ENCODE data around the gene FNTB. TPM values are rescaled to one million over a fixed set of nuclear protein-coding genes. Genes with fewer than 3 reads are reported as not detected.

FNTB gene
- total RNA-seq, 2 donors from 2014 or later: 24.7 to 47.1 TPM

GRCh38 chr14:64983439-64984310, 3.0 kb upstream of the FNTB start:
- Mint-ChIP-seq H3K36me3 (ENCODE audit: low read depth) (peaks cover 15% of the 10 kb centered on the region), H3K27ac (no peak overlapping the region), H3K27me3 (peaks cover 7% of the 10 kb centered on the region), H3K4me1 (peaks cover 17% of the 10 kb centered on the region), H3K4me3 (peak overlapping the region; percentile 73), H3K9me3 (no peaks in the 10 kb centered on the region)
- no peak for ATAC-seq (replicated peaks)

GRCh38 chr14:64987438-64987767, 708 bp downstream of the FNTB start:
- Mint-ChIP-seq H3K36me3 (ENCODE audit: low read depth) (peaks cover 28% of the 10 kb centered on the region), H3K27ac (peak overlapping the region; percentile 97), H3K9me3 (no peaks in the 10 kb centered on the region), H3K4me3 (peak overlapping the region; percentile 91), H3K27me3 (peaks cover 4% of the 10 kb centered on the region), H3K4me1 (peaks cover 46% of the 10 kb centered on the region)
- ATAC-seq (replicated peaks): no peak

- H3K36me3 Mint-ChIP-seq (ENCODE audit: low read depth): peaks cover 28% of the 10 kb centered on the region
- no peaks in the 10 kb centered on the region for H3K9me3 Mint-ChIP-seq
- peaks cover 37% of the 10 kb centered on the region for H3K4me1 Mint-ChIP-seq
- peak overlapping the region; percentile 20 for H3K27ac Mint-ChIP-seq
- H3K4me3 Mint-ChIP-seq: peak overlapping the region; percentile 91
- no peak for ATAC-seq (replicated peaks)
- no peaks in the 10 kb centered on the region for H3K27me3 Mint-ChIP-seq
These were observed 3.6 kb downstream of the FNTB start for GRCh38 chr14:64990296-64990695.

- H3K4me1 Mint-ChIP-seq: peaks cover 35% of the 10 kb centered on the region
- peak overlapping the region; percentile 60 for H3K27ac Mint-ChIP-seq
- no peak for ATAC-seq (replicated peaks)
- no peaks in the 10 kb centered on the region for H3K27me3 Mint-ChIP-seq
- H3K9me3 Mint-ChIP-seq: no peaks in the 10 kb centered on the region
- peaks cover 28% of the 10 kb centered on the region for H3K36me3 Mint-ChIP-seq (ENCODE audit: low read depth)
- H3K4me3 Mint-ChIP-seq: peak overlapping the region; percentile 91
These were observed 4.2 kb downstream of the FNTB start for GRCh38 chr14:64990939-64991338.

GRCh38 chr14:64992328-64992885, 5.7 kb downstream of the FNTB start:
- peak overlapping the region; percentile 24 for H3K4me3 Mint-ChIP-seq
- H3K27ac Mint-ChIP-seq: peak overlapping the region; percentile 14
- peak; percentile 72 for ATAC-seq (replicated peaks)
- no peaks in the 10 kb centered on the region for H3K27me3 Mint-ChIP-seq
- H3K4me1 Mint-ChIP-seq: peaks cover 37% of the 10 kb centered on the region
- H3K9me3 Mint-ChIP-seq: no peaks in the 10 kb centered on the region
- H3K36me3 Mint-ChIP-seq (ENCODE audit: low read depth): peaks cover 20% of the 10 kb centered on the region

- no peak overlapping the region for H3K4me3 Mint-ChIP-seq
- ATAC-seq (replicated peaks): no peak
- peaks cover 44% of the 10 kb centered on the region for H3K4me1 Mint-ChIP-seq
- peak overlapping the region; percentile 43 for H3K27ac Mint-ChIP-seq
- no peaks in the 10 kb centered on the region for H3K27me3 Mint-ChIP-seq
- no peaks in the 10 kb centered on the region for H3K9me3 Mint-ChIP-seq
- peaks cover 15% of the 10 kb centered on the region for H3K36me3 Mint-ChIP-seq (ENCODE audit: low read depth)
These were observed 6.7 kb downstream of the FNTB start for GRCh38 chr14:64993266-64993930.

- no peaks in the 10 kb centered on the region for H3K9me3 Mint-ChIP-seq
- peaks cover 5% of the 10 kb centered on the region for H3K36me3 Mint-ChIP-seq (ENCODE audit: low read depth)
- H3K4me3 Mint-ChIP-seq: no peak overlapping the region
- no peak for ATAC-seq (replicated peaks)
- no peaks in the 10 kb centered on the region for H3K27me3 Mint-ChIP-seq
- H3K27ac Mint-ChIP-seq: no peak overlapping the region
- peaks cover 42% of the 10 kb centered on the region for H3K4me1 Mint-ChIP-seq
These were observed 7.8 kb downstream of the FNTB start for GRCh38 chr14:64994540-64994939.

- no peak for ATAC-seq (replicated peaks)
- Mint-ChIP-seq H3K36me3 (ENCODE audit: low read depth) (no peaks in the 10 kb centered on the region), H3K4me1 (peaks cover 34% of the 10 kb centered on the region), H3K9me3 (no peaks in the 10 kb centered on the region), H3K4me3 (no peak overlapping the region), H3K27ac (no peak overlapping the region), H3K27me3 (no peaks in the 10 kb centered on the region)
These were observed 8.6 kb downstream of the FNTB start for GRCh38 chr14:64995291-64995690.

- H3K9me3 Mint-ChIP-seq: no peaks in the 10 kb centered on the region
- peak overlapping the region; percentile 69 for H3K4me3 Mint-ChIP-seq
- ATAC-seq (replicated peaks): peak; percentile 77
- H3K27me3 Mint-ChIP-seq: no peaks in the 10 kb centered on the region
- H3K36me3 Mint-ChIP-seq (ENCODE audit: low read depth): peaks cover 5% of the 10 kb centered on the region
- peaks cover 29% of the 10 kb centered on the region for H3K4me1 Mint-ChIP-seq
- H3K27ac Mint-ChIP-seq: peak overlapping the region; percentile 64
These were observed 10.6 kb downstream of the FNTB start for GRCh38 chr14:64997108-64997794.

- peak overlapping the region; percentile 64 for H3K27ac Mint-ChIP-seq
- no peaks in the 10 kb centered on the region for H3K27me3 Mint-ChIP-seq
- ATAC-seq (replicated peaks): peak; percentile 50
- H3K9me3 Mint-ChIP-seq: no peaks in the 10 kb centered on the region
- H3K4me3 Mint-ChIP-seq: peak overlapping the region; percentile 69
- peaks cover 6% of the 10 kb centered on the region for H3K36me3 Mint-ChIP-seq (ENCODE audit: low read depth)
- peaks cover 35% of the 10 kb centered on the region for H3K4me1 Mint-ChIP-seq
These were observed 11.8 kb downstream of the FNTB start for GRCh38 chr14:64998455-64998931.

- Mint-ChIP-seq H3K9me3 (no peaks in the 10 kb centered on the region), H3K27ac (peak overlapping the region; percentile 84), H3K4me3 (no peak overlapping the region), H3K36me3 (ENCODE audit: low read depth) (peaks cover 32% of the 10 kb centered on the region), H3K4me1 (peaks cover 44% of the 10 kb centered on the region), H3K27me3 (no peaks in the 10 kb centered on the region)
- no peak for ATAC-seq (replicated peaks)
These were observed 14.3 kb downstream of the FNTB start for GRCh38 chr14:65000898-65001591.

GRCh38 chr14:65001723-65002122, 15.0 kb downstream of the FNTB start:
- Mint-ChIP-seq H3K4me3 (peak overlapping the region; percentile 45), H3K4me1 (peaks cover 45% of the 10 kb centered on the region)
- peak; percentile 22 for ATAC-seq (replicated peaks)

GRCh38 chr14:65002586-65003210, 16.0 kb downstream of the FNTB start:
- Mint-ChIP-seq H3K4me1 (peaks cover 39% of the 10 kb centered on the region), H3K9me3 (no peaks in the 10 kb centered on the region), H3K27me3 (no peaks in the 10 kb centered on the region), H3K27ac (peak overlapping the region; percentile 84), H3K36me3 (ENCODE audit: low read depth) (peaks cover 44% of the 10 kb centered on the region), H3K4me3 (peak overlapping the region; percentile 45)
- no peak for ATAC-seq (replicated peaks)

More at GRCh38 chr14:65001723-65002122, 15.0 kb downstream of the FNTB start:
- Mint-ChIP-seq H3K36me3 (ENCODE audit: low read depth) (peaks cover 39% of the 10 kb centered on the region), H3K9me3 (no peaks in the 10 kb centered on the region), H3K27ac (peak overlapping the region; percentile 84), H3K27me3 (no peaks in the 10 kb centered on the region)

Data from activated T-helper 17 cell treated with anti-CD3 and anti-CD28 coated beads, Interleukin-2, amount 50 U/mL, for 72 hours (primary cell).